HG02840 (cell line): Measurements from ENCODE around the gene POU6F2.
"Not testable (repeated sequence)": the region's sequence is repeated elsewhere in the genome, so short reads cannot be mapped to it uniquely, and the experiment has no call there.

Experiments used
- ATAC-seq: cut with Tn5 transposase; IDR thresholded peaks from one replicate; pipeline ENCODE4 v1.9.1; 2021; ENCODE audit warnings: mild to moderate bottlenecking, moderate library complexity, moderate number of reproducible peaks; ENCODE audit not compliant: unreplicated experiment, low FRiP score

Gene POU6F2

DNA sequence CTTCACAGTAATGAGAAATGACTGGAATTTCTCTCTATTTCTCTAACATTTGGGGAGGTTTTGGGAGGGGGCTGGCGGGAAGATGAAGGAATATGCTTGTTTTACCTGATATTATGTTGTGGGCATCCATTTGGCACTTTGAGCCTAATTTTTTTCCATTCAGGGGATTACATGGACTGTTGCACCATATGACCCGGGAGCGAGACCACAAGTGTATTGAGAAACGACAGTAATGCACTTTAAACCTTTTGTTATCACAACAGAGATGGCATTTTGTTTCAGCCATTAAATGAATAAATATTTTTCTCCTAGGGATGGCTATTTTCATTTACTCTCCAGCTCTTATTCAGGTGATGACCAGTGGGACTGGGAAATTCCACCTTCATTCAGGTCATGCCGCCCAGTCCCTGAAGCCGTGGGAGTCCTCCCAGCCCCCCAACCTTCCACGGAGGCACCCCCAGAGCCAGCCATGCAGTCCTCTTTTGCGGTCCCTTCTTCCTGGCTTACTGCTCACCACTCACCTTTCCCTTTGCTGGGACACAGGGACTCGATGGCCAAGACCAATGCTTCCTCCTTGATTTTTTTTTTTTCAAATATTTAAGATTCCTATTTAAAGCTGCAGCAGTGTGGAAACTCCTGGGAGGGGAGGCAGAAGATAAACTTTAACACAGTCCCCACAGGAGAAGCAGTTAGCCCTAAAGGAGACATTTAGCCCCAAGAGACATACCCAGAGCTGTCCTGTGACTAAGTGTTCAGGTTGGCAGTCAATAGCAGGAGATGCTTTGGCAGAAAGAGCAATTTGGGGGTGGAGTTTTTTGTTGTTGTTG, 397.6 kb downstream of the POU6F2 start:
- ATAC-seq = no peak

DNA sequence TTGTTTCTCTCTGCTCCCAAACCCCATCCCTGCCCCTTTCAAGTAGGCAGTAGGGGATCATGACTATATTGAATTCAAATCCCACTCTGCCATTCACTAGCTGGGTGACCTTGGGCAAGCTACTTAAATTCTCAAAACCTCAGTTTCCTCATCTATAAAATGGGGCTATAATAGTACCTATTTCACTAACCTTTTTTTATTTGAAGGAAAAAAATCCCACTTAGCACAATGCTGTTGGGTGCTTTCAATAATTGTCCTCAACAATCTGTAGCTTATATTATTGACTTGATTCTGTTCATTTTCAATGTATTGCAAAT, 398.1 kb downstream of the POU6F2 start:
- no peak for ATAC-seq

GRCh38 chr7:39376881-39377280, 399.2 kb downstream of the POU6F2 start:
- not testable (repeated sequence) for ATAC-seq

DNA sequence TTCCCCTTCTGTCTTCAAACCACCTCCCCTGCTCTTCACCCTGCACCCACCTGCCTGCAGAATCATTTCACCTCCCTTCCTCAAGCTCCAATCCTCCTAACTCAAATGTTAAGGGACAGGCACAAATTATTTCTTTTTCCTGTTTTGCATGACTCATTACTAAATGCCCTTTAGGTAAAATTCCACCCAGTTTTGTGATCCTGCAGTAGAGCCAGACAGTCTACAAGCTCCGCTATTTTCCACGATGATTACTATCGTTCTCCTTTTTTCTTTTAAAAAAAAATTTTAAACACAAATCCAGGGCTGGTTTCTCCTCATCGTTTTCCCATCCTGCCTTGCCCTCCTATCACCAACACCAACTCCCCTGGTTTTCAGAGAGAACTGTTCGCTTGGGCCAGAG, 401.7 kb downstream of the POU6F2 start:
- ATAC-seq = no peak

DNA sequence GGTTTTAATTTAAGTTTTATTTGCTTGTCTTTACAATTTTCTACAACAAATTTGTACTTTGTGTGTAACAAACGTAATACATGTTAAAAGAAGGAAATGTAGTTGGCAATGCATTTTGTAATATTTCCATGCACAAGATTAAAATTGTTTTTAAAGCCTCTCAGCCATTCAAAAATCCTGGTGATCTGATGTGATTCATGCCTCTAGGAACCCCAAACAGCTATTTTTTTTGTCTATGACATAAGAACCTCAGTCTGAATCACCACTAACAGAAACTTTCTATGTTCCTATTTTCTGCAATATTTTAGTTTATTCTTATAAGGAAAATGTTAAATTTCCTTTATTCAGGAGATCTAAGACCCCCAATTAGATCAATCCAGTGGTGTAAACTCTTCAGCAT, 405.4 kb downstream of the POU6F2 start:
- no peak for ATAC-seq

DNA sequence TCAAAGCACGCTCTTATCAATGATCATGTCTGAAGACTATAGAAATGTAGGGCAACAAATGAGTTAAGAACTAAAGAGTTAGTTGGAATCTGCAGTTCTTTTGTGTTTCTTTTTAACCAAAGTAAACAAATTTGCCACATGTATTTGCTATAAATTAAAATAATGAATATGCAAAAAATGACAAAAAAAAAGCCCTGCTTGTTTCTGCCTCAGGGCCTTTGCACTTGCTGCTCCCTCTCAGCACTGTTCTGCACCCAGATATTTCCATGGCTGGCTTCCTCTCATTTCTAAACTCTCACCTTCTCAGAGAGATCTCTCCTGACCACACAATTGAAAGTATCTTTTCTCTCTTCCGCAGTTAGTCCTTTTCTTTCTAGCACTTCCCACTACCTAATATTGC, 406.7 kb downstream of the POU6F2 start:
- ATAC-seq = no peak

DNA sequence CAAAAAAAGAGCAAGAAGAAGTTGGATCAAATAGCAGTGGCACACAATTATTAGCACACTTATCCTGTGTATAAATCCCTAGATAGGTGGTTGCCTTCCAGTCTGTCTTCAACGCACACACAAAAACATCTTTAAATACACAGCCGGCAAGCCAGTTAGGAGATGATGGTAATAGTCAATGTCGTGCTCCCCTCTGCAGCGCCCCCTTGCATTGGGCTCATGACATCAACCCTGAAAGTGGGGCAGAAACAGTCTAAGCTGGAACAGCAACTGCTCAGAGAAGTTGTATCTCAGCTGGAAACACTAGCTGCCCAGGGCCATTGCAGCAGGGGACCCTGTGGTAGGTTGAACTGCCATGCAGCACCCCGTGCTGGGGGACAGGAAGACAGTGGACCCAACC, 409.0 kb downstream of the POU6F2 start:
- ATAC-seq = no peak

DNA sequence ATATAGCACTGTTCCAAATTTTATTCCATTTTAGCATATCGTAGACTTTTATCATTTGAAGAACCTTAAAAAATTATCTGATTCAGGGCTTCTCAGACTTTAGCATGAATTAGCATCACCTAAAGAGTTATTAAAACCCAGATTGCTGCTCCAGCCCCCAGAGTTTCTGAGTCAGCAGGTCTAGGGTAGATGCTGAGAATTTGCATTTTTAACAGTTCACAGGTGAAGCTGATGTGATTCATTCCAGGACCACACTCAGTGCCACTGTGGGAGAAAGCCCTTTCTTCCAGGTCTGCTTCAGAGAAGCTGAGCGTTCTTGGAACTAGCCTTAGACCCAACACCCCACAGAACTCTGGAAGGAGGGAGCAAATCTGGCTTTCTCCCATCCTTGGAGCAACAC, 414.4 kb downstream of the POU6F2 start:
- ATAC-seq = no peak

DNA sequence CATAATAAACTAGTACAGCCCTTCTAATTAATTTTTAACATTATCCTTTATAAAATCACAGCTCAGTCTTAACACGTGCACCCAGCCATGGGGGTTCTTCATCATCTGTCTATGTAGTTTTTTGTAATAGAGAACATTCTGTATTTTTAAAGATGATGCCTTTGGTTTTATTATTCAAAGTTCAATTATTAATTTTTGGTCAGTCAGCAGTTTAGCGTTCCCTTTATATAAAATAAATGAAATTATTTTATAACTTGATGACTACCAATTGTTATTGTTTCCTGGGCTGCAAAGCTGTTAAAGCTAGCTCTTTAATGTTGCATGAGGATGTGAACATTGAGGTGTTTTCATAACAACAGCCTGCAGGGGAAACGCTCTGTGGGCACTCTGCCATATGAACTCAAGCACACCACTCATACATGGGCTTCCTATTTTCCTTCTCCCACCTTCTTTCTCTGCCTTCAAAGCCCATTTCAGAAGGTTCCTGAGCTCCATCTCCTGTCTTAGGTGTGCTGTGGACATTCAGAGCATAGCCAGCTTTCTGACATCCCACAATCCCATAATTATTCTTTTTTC, 416.5 kb downstream of the POU6F2 start:
- ATAC-seq = no peak

- ATAC-seq = no peak
Observed at GRCh38 chr7:39399458-39399857, 421.7 kb downstream of the POU6F2 start.

DNA sequence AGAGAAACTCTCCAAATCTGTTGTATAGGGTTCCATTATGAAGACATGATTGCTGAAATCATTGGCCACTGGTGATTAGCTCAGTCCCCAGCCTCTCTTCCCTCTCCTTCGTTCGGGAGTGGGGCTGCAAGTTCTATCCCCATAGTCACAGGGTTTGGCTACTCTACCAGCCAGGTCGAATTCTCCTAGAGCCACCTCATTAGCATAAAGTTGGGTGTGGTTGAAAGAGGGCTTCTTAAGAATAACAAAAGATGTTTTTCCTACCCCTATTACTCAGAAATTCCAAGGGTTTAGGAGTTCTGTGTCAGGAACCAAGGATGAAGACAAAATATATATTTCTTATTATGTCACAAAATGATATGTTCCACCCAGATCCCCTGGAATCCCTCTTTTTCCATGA, 422.3 kb downstream of the POU6F2 start:
- ATAC-seq = no peak

- ATAC-seq = no peak
Observed at GRCh38 chr7:39400836-39401235, 423.1 kb downstream of the POU6F2 start.

- no peak for ATAC-seq
Observed at GRCh38 chr7:39402034-39402433, 424.3 kb downstream of the POU6F2 start.

DNA sequence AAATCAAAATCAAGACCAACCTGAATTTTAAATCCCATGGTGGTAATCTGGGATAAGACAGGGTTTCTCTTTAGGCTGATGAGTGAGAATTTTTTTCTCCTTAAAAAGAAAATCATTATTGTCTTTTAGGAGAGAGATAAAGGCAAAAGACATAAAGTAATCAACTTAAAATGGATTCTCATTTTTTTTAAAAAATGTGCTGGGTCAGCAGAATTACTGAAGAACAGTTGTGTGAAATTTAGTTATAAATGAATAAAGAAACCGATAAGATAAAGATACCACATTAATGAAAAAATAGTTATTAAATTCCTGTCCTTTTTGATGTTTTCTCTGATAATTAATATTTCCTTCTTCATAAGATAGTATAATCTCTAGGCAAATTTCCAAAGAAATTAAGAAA, 427.2 kb downstream of the POU6F2 start:
- no peak for ATAC-seq

DNA sequence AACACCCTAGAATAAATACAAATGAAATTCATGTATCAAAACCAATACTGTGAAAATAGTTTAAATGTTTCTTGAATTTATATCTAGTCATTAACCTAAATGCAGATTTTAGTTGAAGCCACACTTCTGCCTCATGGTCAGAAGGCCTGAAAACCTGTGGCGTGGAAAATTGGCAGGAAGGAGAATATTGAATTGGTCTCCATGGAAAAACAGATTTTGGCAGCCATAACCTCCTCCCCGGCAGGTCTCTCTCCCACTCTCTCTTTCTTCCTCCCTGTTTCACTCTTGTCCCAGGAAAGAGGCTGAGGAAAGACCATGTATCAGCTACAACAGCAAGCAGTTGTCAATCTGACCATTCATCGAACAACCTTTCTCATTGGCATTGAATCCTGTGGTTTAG, 427.9 kb downstream of the POU6F2 start:
- ATAC-seq = no peak

DNA sequence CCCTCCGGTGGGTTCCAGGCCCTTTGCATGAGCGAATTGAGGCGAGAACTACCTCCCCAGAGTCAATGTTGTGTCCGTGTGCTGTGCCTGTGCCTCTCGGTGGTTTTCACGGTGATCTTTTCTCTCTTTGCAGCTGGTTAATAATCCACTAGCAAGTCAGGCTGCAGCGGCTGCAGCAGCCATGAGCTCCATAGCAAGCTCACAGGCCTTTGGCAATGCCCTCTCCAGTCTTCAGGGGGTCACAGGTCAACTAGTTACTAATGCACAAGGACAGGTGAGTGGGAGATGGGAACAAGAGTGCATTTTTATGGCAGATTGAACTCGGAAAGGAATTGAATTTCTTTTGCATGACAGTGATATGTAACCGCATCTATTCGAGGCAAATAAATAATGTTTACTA, 428.8 kb downstream of the POU6F2 start:
- ATAC-seq = no peak

DNA sequence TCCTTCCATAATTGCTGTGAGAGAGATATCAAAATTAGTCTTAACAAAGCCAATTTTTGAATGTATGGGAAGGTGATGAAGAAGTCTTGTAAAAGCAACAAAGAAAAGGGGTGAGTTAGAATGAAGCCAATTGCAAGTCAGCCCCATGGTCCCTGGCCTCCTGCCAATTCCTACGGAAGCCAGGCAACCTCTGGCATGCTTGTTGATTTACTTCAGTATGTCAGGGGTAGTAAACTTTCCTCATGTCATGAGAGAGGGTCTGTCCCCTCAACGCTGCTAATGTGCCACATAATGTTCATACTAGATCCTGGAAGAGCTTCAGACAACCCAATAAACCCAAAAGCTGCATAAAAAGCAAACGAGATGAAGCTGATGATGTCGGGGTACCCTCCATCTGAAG, 429.4 kb downstream of the POU6F2 start:
- ATAC-seq = no peak

DNA sequence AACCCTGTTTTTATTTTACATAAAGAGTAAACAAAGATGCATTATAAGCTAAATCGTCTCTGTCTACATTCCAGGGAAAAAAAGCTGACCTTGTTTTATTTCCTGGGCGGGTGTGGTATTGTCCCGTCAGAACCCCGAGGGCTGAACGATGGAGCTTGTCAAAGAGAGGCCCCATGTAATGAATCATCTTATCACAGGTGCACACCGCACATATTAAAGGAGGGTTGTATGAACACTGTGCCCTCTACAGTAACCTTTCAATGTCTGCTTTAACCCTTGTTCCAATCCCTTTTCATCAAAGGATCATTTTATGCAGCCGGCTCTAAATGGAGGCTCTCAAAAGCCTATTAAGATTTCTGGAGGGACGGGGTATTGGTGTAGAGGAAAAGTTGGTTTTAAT, 430.0 kb downstream of the POU6F2 start:
- no peak for ATAC-seq

GRCh38 chr7:39408906-39409305, 431.2 kb downstream of the POU6F2 start:
- ATAC-seq = no peak

DNA sequence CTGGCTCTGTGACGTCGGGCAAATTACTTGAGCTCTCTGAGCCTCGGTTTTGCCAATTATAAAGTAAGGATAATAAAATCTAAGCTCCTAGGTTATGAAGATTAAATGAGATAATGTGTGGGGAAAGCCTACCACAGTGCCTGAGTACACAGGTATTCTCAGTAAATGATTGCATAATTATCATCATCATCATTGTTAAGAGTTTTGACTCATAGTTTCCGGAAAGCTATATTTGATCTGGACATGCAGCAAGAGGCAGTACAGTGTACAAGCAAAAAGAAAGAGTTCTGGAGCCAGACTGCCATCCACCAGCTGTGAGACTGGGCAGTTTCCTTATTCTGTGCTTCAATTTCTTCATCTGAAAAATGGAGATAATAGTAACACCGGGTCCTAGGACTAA, 432.9 kb downstream of the POU6F2 start:
- ATAC-seq = no peak

- peak; percentile 14 for ATAC-seq
Observed at GRCh38 chr7:39413636-39414223, 436.0 kb downstream of the POU6F2 start.
